ENCODE measurements around the gene STMN1.

Gene STMN1

GRCh38 chr1:25929016-25929415 is 22.8 kb upstream of the STMN1 start:
- DNase-seq (ENCODE audit: insufficient read length, low spot score) (no peak), FAIRE-seq (no peak)
- no peak for TF ChIP-seq POLR2A (IDR thresholded peaks at IDR 0.05; ENCODE audit: low read depth, low read length)

- FAIRE-seq (no peak), DNase-seq (ENCODE audit: insufficient read length, low spot score) (no peak)
- no peak for TF ChIP-seq POLR2A (IDR thresholded peaks at IDR 0.05; ENCODE audit: low read depth, low read length)
Observed at GRCh38 chr1:25927521-25928265, 21.5 kb upstream of the STMN1 start.

GRCh38 chr1:25926731-25927496 is 20.7 kb upstream of the STMN1 start:
- no peak for TF ChIP-seq POLR2A (IDR thresholded peaks at IDR 0.05; ENCODE audit: low read depth, low read length)
- no peak for FAIRE-seq
- DNase-seq (ENCODE audit: insufficient read length, low spot score) = no peak

GRCh38 chr1:25924454-25924853 is 18.2 kb upstream of the STMN1 start:
- no peak for TF ChIP-seq POLR2A (IDR thresholded peaks at IDR 0.05; ENCODE audit: low read depth, low read length)
- DNase-seq (ENCODE audit: insufficient read length, low spot score) (no peak), FAIRE-seq (no peak)

- DNase-seq (ENCODE audit: insufficient read length, low spot score) (no peak), FAIRE-seq (no peak)
- TF ChIP-seq POLR2A (IDR thresholded peaks at IDR 0.05; ENCODE audit: low read depth, low read length) = no peak
Observed at GRCh38 chr1:25922971-25923552, 16.8 kb upstream of the STMN1 start.

- TF ChIP-seq POLR2A (IDR thresholded peaks at IDR 0.05; ENCODE audit: low read depth, low read length) = no peak
- DNase-seq (ENCODE audit: insufficient read length, low spot score) (no peak), FAIRE-seq (no peak)
Observed at GRCh38 chr1:25922056-25922970, 16.1 kb upstream of the STMN1 start.

- FAIRE-seq = no peak
- TF ChIP-seq POLR2A (IDR thresholded peaks at IDR 0.05; ENCODE audit: low read depth, low read length) = no peak
- no peak for DNase-seq (ENCODE audit: insufficient read length, low spot score)
Observed at GRCh38 chr1:25918615-25919014, 12.4 kb upstream of the STMN1 start.

- FAIRE-seq (no peak), DNase-seq (ENCODE audit: insufficient read length, low spot score) (no peak)
- TF ChIP-seq POLR2A (IDR thresholded peaks at IDR 0.05; ENCODE audit: low read depth, low read length) = no peak
Observed at GRCh38 chr1:25917996-25918395, 11.8 kb upstream of the STMN1 start.

- no peak for DNase-seq (ENCODE audit: insufficient read length, low spot score)
- no peak for FAIRE-seq
- TF ChIP-seq POLR2A (IDR thresholded peaks at IDR 0.05; ENCODE audit: low read depth, low read length) = no peak
Observed at GRCh38 chr1:25916460-25916859, 10.2 kb upstream of the STMN1 start.

GRCh38 chr1:25914074-25914995 is 8.1 kb upstream of the STMN1 start:
- FAIRE-seq = no peak
- no peak for DNase-seq (ENCODE audit: insufficient read length, low spot score)

GRCh38 chr1:25913206-25913605 is 7.0 kb upstream of the STMN1 start:
- TF ChIP-seq POLR2A (IDR thresholded peaks at IDR 0.05; ENCODE audit: low read depth, low read length) = no peak
- no peak for DNase-seq (ENCODE audit: insufficient read length, low spot score)
- no peak for FAIRE-seq

More at GRCh38 chr1:25914074-25914995, 8.1 kb upstream of the STMN1 start:
- TF ChIP-seq POLR2A (IDR thresholded peaks at IDR 0.05; ENCODE audit: low read depth, low read length) = no peak

- DNase-seq (ENCODE audit: insufficient read length, low spot score) (peak; percentile 62), FAIRE-seq (peak; percentile 89)
- no peak for TF ChIP-seq POLR2A (IDR thresholded peaks at IDR 0.05; ENCODE audit: low read depth, low read length)
Observed at GRCh38 chr1:25912076-25912831, 6.0 kb upstream of the STMN1 start.

All from H54 (cell line).